KMS-11 (cell line): Measurements from ENCODE around the gene IGSF10.

Source experiments
- H2AFZ ChIP-seq: fragments of 200-600 bp; sonication (generic); 2 replicates; pipeline ENCODE4 v1.6.1; 2016; ENCODE audit warnings: antibody characterized with exemption, mixed run types, low read depth
- H3K27ac ChIP-seq: fragments of 200-600 bp; sonication (generic); 2 replicates; pipeline ENCODE4 v1.6.1; 2016; ENCODE audit warnings: mild to moderate bottlenecking, mixed run types
- H3K27me3 ChIP-seq: fragments of 200-600 bp; sonication (generic); 2 replicates; pipeline ENCODE4 v1.6.1; 2017; ENCODE audit warnings: mild to moderate bottlenecking, low read depth, mixed run types, moderate library complexity; ENCODE audit not compliant: insufficient read depth
- H3K36me3 ChIP-seq: fragments of 200-600 bp; sonication (generic); 2 replicates; pipeline ENCODE4 v1.6.1; 2017; ENCODE audit warnings: mild to moderate bottlenecking, mixed run types; ENCODE audit not compliant: insufficient read depth
- H3K4me1 ChIP-seq: fragments of 200-600 bp; sonication (generic); 2 replicates; pipeline ENCODE4 v1.6.1; 2016; ENCODE audit warnings: mild to moderate bottlenecking, low read depth, mixed run types; ENCODE audit not compliant: poor library complexity, severe bottlenecking
- H3K4me2 ChIP-seq: fragments of 200-600 bp; sonication (generic); 2 replicates; pipeline ENCODE4 v1.7.0; 2016; ENCODE audit warnings: mild to moderate bottlenecking, mixed run types
- H3K4me3 ChIP-seq: fragments of 200-600 bp; sonication (generic); IDR thresholded peaks from 2 replicates; pipeline ENCODE4 v1.6.1; 2017; ENCODE audit warnings: low read depth, low read length, mixed read lengths; ENCODE audit not compliant: insufficient read depth
- H3K79me2 ChIP-seq: fragments of 200-600 bp; sonication (generic); 2 replicates; pipeline ENCODE4 v1.6.1; 2016; ENCODE audit warnings: low read depth, mixed run types; ENCODE audit not compliant: insufficient read depth
- H3K9ac ChIP-seq: fragments of 200-600 bp; sonication (generic); 2 replicates; pipeline ENCODE4 v1.6.1; 2016; ENCODE audit warnings: mild to moderate bottlenecking, mixed run types
- H4K20me1 ChIP-seq: fragments of 200-600 bp; sonication (generic); 2 replicates; pipeline ENCODE4 v1.6.1; 2016; ENCODE audit warnings: mild to moderate bottlenecking, mixed run types; ENCODE audit not compliant: insufficient read depth
- CTCF ChIP-seq: fragments of 200-600 bp; sonication (generic); conservative IDR thresholded peaks from 2 replicates; pipeline ENCODE4 v1.6.1; 2017; ENCODE audit warnings: low read depth, mild to moderate bottlenecking, antibody characterized with exemption, low read length, moderate library complexity, mixed read lengths

Gene IGSF10

DNA sequence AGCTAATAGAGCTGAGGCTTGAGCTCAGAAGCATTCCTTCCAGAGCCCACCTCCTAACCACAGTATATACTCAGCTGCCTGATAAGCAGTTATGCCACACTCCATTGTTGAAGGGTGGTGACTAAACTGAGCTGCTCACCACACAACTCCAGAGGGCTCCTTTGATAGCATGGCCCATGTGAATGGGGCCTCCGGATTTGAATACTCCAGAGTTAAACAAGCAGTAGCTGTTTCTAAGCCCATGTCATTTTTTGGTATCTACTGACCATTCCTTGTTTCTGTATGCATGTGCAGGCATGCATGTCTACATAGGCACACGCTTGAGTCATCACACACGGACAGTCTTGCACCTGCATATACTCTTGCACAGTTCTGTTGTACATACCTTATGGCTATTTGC, 28.9 kb downstream of the IGSF10 start:
- no peak overlapping the region for H3K27ac ChIP-seq
- no peaks in the 10 kb centered on the region for H4K20me1 ChIP-seq
- no peaks in the 10 kb centered on the region for H3K36me3 ChIP-seq
- H3K4me1 ChIP-seq, result no peaks in the 10 kb centered on the region
- no peaks in the 10 kb centered on the region for H3K27me3 ChIP-seq
- H3K4me2 ChIP-seq, result no peak overlapping the region
- no peak overlapping the region for H2AFZ ChIP-seq
- H3K79me2 ChIP-seq, result no peaks in the 10 kb centered on the region
- no peak overlapping the region for H3K4me3 ChIP-seq
- TF ChIP-seq CTCF, result no peak
- no peak overlapping the region for H3K9ac ChIP-seq

DNA sequence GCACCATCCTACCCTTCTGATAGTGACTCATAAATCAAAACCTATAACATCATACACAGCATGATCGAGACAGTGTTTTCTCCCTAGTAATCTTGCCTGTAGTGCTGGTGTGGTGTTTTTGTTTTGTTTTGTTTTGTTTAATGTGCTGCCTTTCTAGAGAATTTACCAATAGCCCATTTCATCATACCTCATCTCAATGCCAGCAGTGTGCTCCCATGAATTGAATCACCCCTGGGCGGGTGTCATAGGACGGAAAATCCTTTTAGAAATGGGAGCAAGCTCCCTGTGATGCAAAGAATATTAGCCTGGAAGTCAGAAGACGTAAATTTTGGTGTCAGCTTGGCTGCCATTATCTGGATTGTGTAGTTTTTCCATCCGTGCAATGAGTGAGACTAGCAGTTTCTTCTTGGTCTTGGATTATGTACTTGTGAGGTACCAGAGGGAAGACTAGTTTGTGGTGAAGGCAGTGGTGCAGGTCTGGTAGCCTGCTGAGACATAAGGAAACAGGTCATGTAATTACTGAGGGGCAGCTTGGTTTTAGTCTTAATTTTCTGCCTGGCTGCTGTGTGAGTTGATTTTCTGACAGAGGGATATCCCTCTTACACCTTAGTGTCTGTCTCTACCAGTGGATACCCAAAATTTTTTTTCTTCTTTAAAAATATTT, 29.9 kb downstream of the IGSF10 start:
- H3K27ac ChIP-seq, result no peak overlapping the region
- no peaks in the 10 kb centered on the region for H3K36me3 ChIP-seq
- H3K27me3 ChIP-seq, result no peaks in the 10 kb centered on the region
- peaks cover 6% of the 10 kb centered on the region for H3K4me1 ChIP-seq
- no peaks in the 10 kb centered on the region for H4K20me1 ChIP-seq
- H3K79me2 ChIP-seq, result no peaks in the 10 kb centered on the region
- no peak overlapping the region for H3K9ac ChIP-seq
- H2AFZ ChIP-seq, result no peak overlapping the region
- no peak for TF ChIP-seq CTCF
- no peak overlapping the region for H3K4me3 ChIP-seq
- H3K4me2 ChIP-seq, result no peak overlapping the region

GRCh38 chr3:151428386-151428785, 32.5 kb downstream of the IGSF10 start:
- Histone ChIP-seq H3K4me3 (no peak overlapping the region), H3K79me2 (no peaks in the 10 kb centered on the region), H3K9ac (no peak overlapping the region), H3K4me2 (no peak overlapping the region), H3K36me3 (no peaks in the 10 kb centered on the region), H3K4me1 (peaks cover 6% of the 10 kb centered on the region), H4K20me1 (no peaks in the 10 kb centered on the region), H2AFZ (no peak overlapping the region), H3K27me3 (no peaks in the 10 kb centered on the region), H3K27ac (no peak overlapping the region)
- no peak for TF ChIP-seq CTCF

DNA sequence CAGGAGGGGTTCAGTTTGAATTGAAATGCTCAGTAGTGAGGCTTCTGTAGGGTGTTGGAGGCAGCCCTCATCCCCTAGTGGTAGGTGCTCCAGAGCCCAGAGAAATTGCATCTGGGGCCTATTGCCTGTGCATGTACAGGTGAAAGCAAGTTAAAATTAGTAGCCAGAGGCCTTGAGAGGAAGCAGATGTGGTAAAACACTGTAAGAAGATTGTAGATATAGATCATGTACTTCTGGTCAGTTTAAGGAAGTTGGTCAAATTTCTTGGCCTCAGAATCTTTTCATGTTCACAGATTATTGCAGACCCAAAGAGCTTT, 34.6 kb downstream of the IGSF10 start:
- Histone ChIP-seq H4K20me1 (no peaks in the 10 kb centered on the region), H3K27me3 (no peaks in the 10 kb centered on the region), H2AFZ (peak overlapping the region; percentile 27; the same call in 1 of the 2 replicates), H3K36me3 (no peaks in the 10 kb centered on the region), H3K4me1 (peaks cover 6% of the 10 kb centered on the region), H3K4me3 (no peak overlapping the region), H3K9ac (no peak overlapping the region), H3K79me2 (no peaks in the 10 kb centered on the region), H3K27ac (no peak overlapping the region), H3K4me2 (no peak overlapping the region)
- peak; percentile 13 for TF ChIP-seq CTCF
